Stimulated activated naive CD8-positive, alpha-beta T cell treated with anti-CD3 and anti-CD28 coated beads, Interleukin-15, amount 100 ng/mL, for 72 hours (primary cell): ENCODE results near the gene ADM5.

Source experiments
- ATAC-seq: fragments of 150-1000 bp; cut with Tn5 transposase; 2 replicates; pipeline ENCODE4 v1.10.0; 2021; ENCODE audit warnings: mild to moderate bottlenecking, moderate library complexity
- DNase-seq, 2 donors: peaks; one replicate each; pipeline ENCODE4 v3.0.0; 2021 to 2022
- H3K27ac Mint-ChIP-seq, 2 donors: one replicate each; pipeline ENCODE4 v1.8.0; 2022; ENCODE audit warnings: mild to moderate bottlenecking in 2 of 2, mixed read lengths in 2 of 2, moderate library complexity in 2 of 2
- H3K27me3 Mint-ChIP-seq: one replicate; pipeline ENCODE4 v1.8.0; 2022; ENCODE audit warnings: mixed read lengths
- H3K4me1 Mint-ChIP-seq: one replicate; pipeline ENCODE4 v1.8.0; 2022; ENCODE audit warnings: mild to moderate bottlenecking, mixed read lengths
- H3K4me3 Mint-ChIP-seq, 2 donors: one replicate each; pipeline ENCODE4 v1.8.0; 2022; ENCODE audit warnings: mild to moderate bottlenecking in 2 of 2, mixed read lengths in 2 of 2, moderate library complexity in 1 of 2
- H3K9me3 Mint-ChIP-seq, 2 donors: one replicate each; pipeline ENCODE4 v1.8.0; 2022; ENCODE audit warnings: mixed read lengths in 2 of 2

Gene ADM5, protein sequence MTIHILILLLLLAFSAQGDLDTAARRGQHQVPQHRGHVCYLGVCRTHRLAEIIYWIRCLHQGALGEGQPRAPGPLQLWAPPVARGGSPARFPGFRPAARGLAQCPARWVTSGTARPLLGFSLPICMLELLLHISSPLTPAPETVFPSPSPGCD

DNA sequence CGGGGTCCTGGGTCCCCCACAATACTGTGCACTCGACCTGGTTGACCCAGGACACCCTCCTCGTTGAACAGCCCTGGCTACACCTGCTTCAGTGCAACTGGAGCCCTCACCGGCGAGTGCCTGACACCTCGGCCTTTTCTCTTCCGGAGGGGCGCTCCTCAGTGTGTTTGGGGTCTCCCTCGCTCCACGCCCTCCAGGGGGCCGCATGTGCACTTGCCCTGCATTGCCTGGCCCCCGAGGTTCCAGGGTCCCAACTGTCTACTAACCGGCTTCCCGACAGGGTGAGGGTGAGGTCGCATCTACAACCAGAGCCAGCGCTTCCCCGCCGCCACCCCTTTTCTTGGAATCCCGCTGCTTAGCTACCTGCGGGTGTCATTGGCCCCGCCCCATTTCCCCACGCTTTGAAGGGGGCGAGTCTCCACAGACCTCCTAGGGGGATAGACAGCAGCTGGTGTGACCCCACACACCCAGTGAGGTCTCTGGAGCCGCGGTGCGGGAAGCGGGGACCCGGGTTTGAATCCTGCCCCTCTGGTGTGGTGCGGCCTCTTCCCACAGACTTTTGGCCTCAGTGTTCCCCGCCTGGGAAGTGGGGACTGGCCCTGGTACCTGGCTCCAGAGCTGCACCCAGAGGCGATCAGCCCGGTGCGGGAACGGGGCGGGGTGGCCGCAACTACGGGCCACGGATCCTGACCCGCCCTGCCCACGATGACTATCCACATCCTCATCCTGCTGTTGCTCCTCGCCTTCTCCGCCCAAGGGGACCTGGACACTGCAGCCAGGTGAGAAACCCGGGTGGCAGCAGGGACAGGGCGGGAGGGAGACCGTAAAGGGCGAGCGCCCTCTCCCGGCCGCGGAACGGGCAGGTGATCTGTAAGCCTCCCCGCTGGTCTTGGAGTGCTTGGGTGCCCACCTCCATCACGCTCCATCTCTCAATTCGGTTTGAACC lies at the start of gene ADM5:
ADM5 (plus strand) TSS at position 462 of the 946 bp plus-strand sequence; CDS start at position 706, 244 bp downstream.
- ATAC-seq = peak; percentile 52
- H3K4me1 Mint-ChIP-seq = peaks cover 63% of the 10 kb centered on the region
- H3K27ac Mint-ChIP-seq = peak within 1 kb of the TSS in 1 of 2 donors; percentile 65
- peaks cover 29% of the 10 kb centered on the region for H3K27me3 Mint-ChIP-seq
- no peaks in the 10 kb centered on the region for H3K9me3 Mint-ChIP-seq
- H3K4me3 Mint-ChIP-seq = peak within 1 kb of the TSS; percentile 84 to 90
- DNase-seq = no peak

DNA sequence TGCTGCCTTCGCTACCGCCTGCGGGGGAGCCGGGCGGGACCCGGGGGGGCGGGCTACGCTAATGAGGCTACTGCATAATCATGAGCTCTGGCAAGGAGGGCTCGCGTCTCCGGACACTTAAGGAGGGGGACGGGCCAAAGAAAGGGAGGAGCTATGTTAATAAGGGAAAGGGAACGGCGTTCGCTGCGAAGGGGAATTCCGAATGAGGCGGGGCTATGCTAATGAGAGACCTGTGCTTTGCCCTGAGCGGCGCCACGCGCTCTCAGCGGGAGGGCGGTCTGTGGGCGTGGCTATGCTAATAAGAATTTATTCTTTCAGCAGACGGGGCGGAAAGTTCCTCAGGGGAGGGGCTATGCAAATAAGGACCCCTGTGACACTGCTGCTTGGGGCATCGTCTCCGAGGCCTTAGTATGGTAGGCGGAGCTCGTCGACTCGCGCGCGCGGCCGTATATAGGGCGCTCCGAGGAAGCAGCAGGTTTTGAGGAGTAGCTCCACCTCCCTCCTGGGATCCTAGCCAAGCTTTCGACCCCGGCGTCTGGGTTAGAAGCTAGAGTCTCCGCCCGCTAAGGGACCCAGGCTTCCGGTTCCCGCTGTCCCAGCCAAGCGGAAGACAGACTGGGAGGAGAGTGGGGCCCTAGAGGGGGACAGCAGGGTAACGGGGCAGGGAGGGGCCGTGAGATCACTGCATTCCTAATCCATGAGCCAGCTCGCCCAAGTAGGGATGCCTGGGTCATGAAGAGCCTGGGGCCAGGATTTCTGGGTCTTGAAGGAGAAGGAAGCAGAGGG lies 49.1 kb upstream of the ADM5 start, which contains the start of gene RRAS:
RRAS (minus strand) TSS at position 31 of the 786 bp plus-strand sequence. CDS start 45 bp downstream, outside the sequence.
- ATAC-seq (peak; percentile 82), DNase-seq (peak; percentile 99 to 100)
- H3K9me3 Mint-ChIP-seq = no peaks in the 10 kb centered on the region
- peak within 1 kb of the TSS; percentile 96 to 98 for H3K4me3 Mint-ChIP-seq
- H3K27ac Mint-ChIP-seq = peak within 1 kb of the TSS; percentile 97 to 98
- peaks cover 12% of the 10 kb centered on the region for H3K27me3 Mint-ChIP-seq
- peaks cover 54% of the 10 kb centered on the region for H3K4me1 Mint-ChIP-seq

DNA sequence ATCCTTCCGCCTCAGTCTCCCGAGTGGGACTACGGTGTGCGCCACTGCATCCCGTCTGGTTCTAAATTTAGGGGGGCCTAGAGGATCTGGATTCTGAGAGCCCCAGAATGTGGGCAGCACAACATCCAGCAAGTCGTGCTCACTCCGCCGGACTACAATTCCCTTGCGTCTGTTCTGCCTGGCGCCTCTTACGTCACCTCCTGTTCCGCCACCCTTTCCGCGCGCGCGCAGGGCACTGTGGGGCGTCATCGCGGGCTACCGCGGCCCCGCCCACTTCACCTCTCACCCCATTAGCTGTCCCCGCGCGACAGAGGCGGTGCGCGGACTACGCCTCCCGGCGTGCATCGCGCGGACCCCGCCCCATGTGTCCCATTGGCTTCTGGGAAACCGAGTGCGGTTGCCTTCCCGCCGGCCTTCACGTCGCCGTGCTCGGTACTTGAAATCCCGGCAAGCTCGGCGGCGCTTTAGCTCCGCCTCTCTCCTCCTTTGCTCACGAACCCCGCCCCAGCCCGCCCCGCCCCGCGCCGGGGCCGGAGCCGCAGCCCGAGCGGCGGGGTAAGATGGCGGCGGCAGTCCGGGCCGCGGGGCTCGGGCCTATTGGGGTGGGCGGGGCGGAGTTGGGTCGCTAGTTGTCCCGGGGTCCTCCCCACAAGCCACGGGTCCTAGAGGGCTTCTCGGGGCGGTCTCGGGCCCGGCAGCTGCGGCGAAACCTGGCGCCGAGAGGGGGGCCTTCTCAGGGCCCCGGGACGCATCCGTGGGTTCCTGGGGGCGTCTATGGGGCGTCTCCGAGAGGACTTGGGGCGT lies 47.5 kb upstream of the ADM5 start, which contains the start of gene SCAF1:
SCAF1 (plus strand) TSS at position 522 of the 804 bp plus-strand sequence. CDS start 2,818 bp downstream, outside the sequence.
- peaks cover 12% of the 10 kb centered on the region for H3K27me3 Mint-ChIP-seq
- peaks cover 68% of the 10 kb centered on the region for H3K4me1 Mint-ChIP-seq
- ATAC-seq (peak; percentile 74), DNase-seq (peak; percentile 100)
- H3K4me3 Mint-ChIP-seq = peak within 1 kb of the TSS; percentile 96 to 98
- peak within 1 kb of the TSS; percentile 98 for H3K27ac Mint-ChIP-seq
- no peaks in the 10 kb centered on the region for H3K9me3 Mint-ChIP-seq

DNA sequence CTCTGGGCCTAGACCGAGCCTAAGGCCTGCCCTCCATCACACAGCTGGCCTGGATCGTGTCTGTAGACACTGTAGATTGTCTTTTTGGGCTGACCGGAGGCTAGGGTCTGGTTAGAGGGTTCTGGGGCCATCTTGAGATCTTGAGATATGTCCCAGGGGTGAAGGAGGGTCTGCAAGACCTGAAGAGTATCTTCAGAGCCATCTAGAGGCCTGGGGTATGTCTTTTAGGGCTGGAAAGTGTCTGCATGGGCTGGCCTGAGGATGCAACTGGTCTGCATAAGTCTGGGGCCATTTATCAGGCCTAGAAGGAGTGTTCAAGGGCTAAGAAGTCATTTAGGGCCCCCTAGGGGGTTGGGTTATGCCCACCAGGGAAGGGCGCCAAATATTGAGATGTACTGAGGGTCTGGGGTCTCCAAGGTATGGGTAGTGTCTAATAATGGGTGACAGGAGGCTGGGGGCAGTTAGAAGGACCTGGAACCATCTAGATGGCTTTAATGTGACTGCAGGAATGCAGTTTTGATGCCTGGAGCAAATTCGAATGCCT lies 46.8 kb upstream of the ADM5 start:
- H3K9me3 Mint-ChIP-seq = no peaks in the 10 kb centered on the region
- H3K27ac Mint-ChIP-seq = peak overlapping the region; percentile 98
- H3K27me3 Mint-ChIP-seq = peaks cover 12% of the 10 kb centered on the region
- DNase-seq (no peak), ATAC-seq (no peak)
- H3K4me3 Mint-ChIP-seq = peak overlapping the region; percentile 96 to 98
- peaks cover 69% of the 10 kb centered on the region for H3K4me1 Mint-ChIP-seq

DNA sequence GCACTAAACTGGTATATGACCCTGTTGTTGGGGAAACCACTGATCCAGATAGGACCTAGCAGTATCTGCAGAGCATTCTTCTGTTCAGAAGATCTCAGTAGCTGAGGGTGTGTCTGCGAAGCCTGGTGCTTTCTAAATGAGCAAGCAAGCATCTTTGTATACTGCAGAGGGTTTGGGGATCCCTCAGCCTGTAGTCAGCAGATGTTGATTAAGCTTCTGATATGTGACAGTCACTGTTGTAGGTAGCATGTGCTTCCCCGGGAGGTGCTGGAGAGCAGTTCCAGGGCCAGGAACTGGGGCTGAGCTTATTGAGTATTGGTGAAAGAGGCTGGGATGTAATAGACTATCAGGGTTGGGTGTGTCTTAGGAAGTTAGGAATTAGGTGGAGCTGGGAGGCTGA lies 45.9 kb upstream of the ADM5 start:
- peak overlapping the region; percentile 96 to 98 for H3K4me3 Mint-ChIP-seq
- peak overlapping the region in 1 of 2 donors; percentile 98 for H3K27ac Mint-ChIP-seq
- ATAC-seq = no peak
- DNase-seq = no peak
- H3K27me3 Mint-ChIP-seq = peaks cover 8% of the 10 kb centered on the region
- no peaks in the 10 kb centered on the region for H3K9me3 Mint-ChIP-seq
- peaks cover 60% of the 10 kb centered on the region for H3K4me1 Mint-ChIP-seq

DNA sequence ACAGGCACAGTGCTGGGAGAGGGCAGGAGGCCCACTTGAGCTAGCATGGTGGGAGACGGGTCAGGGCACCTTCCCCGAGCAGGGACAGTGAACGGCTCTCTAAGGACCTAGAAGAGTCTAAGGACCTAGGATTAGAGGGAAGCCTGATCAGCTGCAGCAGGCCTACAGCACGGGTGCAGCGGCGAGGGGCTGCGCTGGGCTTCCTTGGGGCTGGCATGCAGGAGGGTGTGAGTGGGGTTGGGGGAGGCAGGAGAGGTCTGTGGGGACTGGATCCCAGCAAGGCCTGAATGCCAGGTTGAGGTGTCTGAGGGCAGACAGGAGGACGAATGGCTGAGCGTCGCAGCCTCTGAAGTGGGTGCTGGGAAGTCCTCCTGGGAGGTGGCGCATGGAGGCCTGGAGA lies 43.8 kb upstream of the ADM5 start:
- H3K27me3 Mint-ChIP-seq = no peaks in the 10 kb centered on the region
- H3K4me1 Mint-ChIP-seq = peaks cover 47% of the 10 kb centered on the region
- DNase-seq (no peak), ATAC-seq (no peak)
- H3K4me3 Mint-ChIP-seq = no peak overlapping the region
- no peaks in the 10 kb centered on the region for H3K9me3 Mint-ChIP-seq
- H3K27ac Mint-ChIP-seq = peak overlapping the region; percentile 9 to 90

DNA sequence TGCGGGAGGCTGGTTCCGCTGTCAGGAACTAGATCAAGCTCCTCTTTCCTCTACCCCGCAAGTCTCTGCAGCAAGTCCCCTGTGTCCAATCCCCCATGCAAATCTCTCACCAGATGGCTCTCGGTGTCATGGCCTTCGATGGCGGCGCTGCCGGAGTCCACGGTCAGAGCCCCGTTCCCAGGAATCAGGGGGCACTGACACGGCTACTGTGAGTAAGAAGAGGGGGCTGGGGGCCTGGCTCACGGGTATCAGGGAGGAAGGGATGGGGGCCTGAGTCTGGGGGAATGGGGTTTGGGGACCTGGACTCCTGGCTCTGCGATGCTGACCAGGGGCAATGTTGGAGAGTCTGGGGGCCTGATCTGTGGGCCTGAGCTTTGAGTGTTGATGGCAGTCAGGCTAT lies 43.4 kb upstream of the ADM5 start:
- Mint-ChIP-seq H3K9me3 (no peaks in the 10 kb centered on the region), H3K4me3 (no peak overlapping the region), H3K27me3 (no peaks in the 10 kb centered on the region), H3K4me1 (peaks cover 47% of the 10 kb centered on the region), H3K27ac (peak overlapping the region in 1 of 2 donors; percentile 89)
- no peak for DNase-seq
- ATAC-seq = no peak

DNA sequence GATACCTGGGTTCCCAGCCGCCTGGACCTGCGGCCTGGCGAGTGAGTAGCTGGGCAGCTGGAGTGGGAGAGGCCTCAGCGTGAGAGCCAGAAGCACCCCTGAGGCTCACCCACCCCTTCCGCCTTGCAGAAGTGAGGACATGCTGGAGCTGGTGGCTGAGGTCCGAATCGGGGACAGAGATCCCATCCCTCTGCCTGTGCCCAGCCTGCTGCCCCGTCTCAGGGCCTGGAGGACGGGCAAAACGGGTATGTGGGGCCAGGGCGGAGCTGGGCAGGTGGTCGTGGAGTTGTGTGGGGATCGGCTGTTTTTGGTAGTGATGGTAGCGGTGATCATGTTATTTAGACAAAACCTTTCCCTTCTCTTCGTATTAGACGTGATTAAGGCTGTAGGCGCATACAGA lies 42.8 kb upstream of the ADM5 start:
- Mint-ChIP-seq H3K27me3 (no peaks in the 10 kb centered on the region), H3K9me3 (no peaks in the 10 kb centered on the region), H3K4me1 (peaks cover 47% of the 10 kb centered on the region), H3K27ac (no peak overlapping the region), H3K4me3 (no peak overlapping the region)
- DNase-seq = no peak
- no peak for ATAC-seq

DNA sequence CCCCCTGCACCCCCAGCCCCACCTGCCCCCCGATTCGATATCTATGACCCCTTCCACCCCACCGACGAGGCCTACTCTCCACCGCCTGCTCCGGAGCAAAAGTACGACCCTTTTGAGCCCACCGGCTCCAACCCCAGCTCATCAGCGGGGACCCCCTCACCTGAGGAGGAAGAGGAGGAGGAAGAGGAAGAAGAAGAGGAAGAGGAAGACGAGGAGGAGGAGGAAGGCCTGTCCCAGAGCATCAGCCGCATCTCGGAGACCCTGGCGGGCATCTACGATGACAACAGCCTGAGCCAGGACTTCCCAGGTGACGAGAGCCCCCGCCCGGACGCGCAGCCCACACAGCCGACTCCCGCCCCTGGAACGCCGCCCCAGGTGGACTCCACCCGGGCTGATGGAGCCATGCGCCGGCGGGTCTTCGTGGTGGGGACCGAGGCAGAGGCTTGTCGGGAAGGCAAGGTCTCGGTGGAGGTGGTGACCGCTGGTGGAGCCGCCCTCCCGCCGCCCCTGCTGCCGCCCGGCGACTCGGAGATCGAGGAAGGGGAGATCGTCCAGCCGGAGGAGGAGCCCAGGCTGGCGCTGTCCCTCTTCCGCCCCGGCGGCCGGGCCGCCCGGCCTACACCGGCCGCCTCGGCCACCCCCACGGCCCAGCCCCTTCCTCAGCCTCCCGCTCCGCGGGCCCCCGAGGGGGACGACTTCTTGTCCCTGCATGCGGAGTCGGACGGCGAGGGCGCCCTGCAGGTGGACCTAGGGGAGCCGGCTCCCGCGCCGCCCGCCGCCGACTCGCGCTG lies 38.2 kb upstream of the ADM5 start:
- Mint-ChIP-seq H3K4me3 (no peak overlapping the region), H3K27me3 (no peaks in the 10 kb centered on the region), H3K27ac (no peak overlapping the region), H3K9me3 (no peaks in the 10 kb centered on the region), H3K4me1 (peaks cover 9% of the 10 kb centered on the region)
- peak; percentile 38 for ATAC-seq
- DNase-seq = no peak

DNA sequence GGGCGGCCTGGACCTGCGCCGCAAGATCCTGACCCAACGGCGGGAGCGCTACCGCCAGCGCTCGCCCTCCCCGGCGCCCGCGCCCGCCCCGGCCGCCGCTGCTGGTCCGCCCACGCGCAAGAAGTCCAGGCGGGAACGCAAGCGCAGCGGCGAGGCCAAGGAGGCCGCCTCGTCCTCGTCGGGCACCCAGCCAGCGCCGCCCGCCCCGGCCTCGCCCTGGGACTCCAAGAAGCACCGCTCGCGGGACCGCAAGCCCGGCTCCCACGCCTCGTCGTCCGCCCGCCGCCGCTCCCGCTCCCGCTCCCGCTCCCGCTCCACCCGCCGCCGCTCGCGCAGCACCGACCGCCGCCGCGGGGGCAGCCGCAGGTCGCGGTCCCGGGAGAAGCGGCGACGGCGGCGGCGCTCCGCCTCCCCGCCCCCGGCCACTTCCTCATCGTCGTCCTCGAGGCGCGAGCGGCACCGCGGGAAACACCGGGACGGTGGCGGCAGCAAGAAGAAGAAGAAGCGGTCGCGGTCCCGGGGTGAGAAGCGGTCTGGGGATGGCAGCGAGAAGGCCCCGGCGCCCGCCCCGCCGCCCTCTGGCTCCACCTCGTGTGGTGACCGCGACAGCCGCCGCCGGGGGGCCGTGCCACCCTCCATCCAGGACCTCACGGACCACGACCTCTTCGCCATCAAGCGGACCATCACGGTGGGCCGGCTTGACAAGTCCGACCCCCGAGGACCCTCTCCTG lies 37.4 kb upstream of the ADM5 start:
- no peak overlapping the region for H3K27ac Mint-ChIP-seq
- peaks cover 2% of the 10 kb centered on the region for H3K4me1 Mint-ChIP-seq
- ATAC-seq (peak; percentile 40), DNase-seq (no peak)
- no peaks in the 10 kb centered on the region for H3K27me3 Mint-ChIP-seq
- no peaks in the 10 kb centered on the region for H3K9me3 Mint-ChIP-seq
- H3K4me3 Mint-ChIP-seq = no peak overlapping the region

DNA sequence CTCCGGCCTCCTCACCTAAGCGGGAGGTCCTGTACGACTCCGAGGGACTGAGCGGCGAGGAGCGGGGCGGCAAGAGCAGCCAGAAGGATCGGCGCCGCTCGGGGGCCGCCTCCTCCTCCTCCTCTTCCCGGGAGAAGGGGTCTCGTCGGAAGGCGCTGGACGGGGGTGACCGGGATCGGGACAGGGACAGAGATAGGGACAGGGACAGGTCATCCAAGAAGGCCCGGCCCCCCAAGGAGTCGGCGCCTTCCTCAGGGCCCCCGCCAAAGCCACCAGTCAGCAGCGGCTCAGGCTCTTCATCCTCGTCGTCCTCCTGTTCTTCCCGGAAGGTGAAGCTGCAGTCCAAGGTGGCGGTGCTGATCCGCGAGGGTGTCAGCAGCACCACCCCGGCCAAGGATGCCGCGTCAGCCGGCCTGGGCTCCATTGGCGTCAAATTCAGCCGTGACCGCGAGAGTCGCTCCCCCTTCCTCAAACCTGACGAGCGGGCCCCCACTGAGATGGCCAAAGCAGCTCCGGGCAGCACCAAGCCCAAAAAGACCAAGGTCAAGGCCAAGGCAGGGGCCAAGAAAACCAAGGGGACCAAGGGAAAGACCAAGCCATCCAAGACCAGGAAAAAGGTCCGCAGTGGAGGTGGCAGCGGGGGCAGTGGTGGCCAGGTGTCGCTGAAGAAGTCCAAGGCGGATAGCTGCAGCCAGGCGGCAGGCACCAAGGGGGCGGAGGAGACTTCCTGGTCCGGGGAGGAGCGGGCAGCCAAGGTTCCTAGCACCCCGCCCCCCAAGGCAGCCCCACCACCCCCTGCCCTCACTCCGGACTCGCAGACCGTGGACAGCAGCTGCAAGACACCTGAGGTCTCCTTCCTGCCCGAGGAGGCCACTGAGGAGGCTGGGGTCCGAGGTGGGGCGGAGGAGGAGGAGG lies 36.6 kb upstream of the ADM5 start:
- Mint-ChIP-seq H3K4me1 (peaks cover 5% of the 10 kb centered on the region), H3K9me3 (no peaks in the 10 kb centered on the region), H3K27me3 (no peaks in the 10 kb centered on the region), H3K27ac (peak overlapping the region in 1 of 2 donors; percentile 55), H3K4me3 (no peak overlapping the region)
- no peak for ATAC-seq
- DNase-seq = no peak

DNA sequence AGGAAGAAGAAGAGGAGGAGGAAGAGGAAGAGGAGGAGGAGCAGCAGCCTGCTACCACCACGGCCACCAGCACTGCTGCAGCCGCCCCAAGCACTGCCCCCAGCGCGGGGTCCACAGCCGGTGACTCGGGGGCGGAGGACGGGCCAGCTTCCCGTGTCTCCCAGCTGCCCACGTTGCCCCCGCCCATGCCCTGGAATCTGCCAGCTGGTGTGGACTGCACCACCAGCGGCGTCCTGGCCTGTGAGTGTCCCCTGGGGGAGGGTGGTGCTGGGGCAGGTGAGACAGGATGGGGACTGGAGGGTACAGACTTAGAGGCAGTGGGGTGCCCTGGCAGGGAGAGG lies 36.0 kb upstream of the ADM5 start:
- Mint-ChIP-seq H3K9me3 (no peaks in the 10 kb centered on the region), H3K27me3 (no peaks in the 10 kb centered on the region), H3K4me3 (no peak overlapping the region), H3K4me1 (peaks cover 8% of the 10 kb centered on the region), H3K27ac (peak overlapping the region in 1 of 2 donors; percentile 94)
- ATAC-seq (peak; percentile 10), DNase-seq (no peak)

DNA sequence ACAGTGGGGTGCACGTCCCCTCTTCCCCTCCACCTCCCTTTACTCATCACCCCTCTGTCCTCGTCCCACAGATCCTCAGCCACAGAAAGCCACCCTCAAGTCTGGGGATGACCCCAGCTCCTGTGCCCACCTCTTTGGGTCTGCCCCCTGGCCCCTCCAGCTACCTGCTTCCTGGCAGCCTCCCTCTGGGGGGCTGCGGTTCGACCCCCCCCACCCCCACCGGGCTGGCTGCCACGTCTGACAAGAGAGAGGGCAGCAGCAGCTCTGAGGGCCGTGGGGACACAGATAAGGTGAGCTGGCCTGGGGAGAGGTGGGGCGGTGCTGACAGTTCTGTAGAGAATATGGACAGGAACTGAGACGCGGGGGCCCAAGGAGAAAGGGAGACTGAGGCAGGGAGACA lies 34.8 kb upstream of the ADM5 start:
- H3K4me1 Mint-ChIP-seq = peaks cover 20% of the 10 kb centered on the region

More for the DNA sequence above, 34.8 kb upstream of the ADM5 start:
- no peak overlapping the region for H3K27ac Mint-ChIP-seq
- ATAC-seq (no peak), DNase-seq (no peak)
- no peaks in the 10 kb centered on the region for H3K27me3 Mint-ChIP-seq
- no peak overlapping the region for H3K4me3 Mint-ChIP-seq
- no peaks in the 10 kb centered on the region for H3K9me3 Mint-ChIP-seq
